Stimulated activated CD4-positive, alpha-beta T cell treated with anti-CD3 and anti-CD28 coated beads, TNF-alpha, amount 100 ng/mL, for 4 hours (primary cell): ENCODE measurements around the gene CEP57.
"Not testable (repeated sequence)": the region's sequence is repeated elsewhere in the genome, so short reads cannot be mapped to it uniquely, and the experiment has no call there.

Experiments used
- DNase-seq, 3 experiments: peaks; one replicate each; pipeline ENCODE4 v3.0.0-alpha.2; 2020; ENCODE audit warnings: low read depth in 3 of 3

CEP57 gene

GRCh38 chr11:95796501-95796900 lies 6.2 kb downstream of the CEP57 start:
- DNase-seq = no peak

- DNase-seq = no peak
Observed at GRCh38 chr11:95799546-95799945, 9.2 kb downstream of the CEP57 start.

- DNase-seq = no peak
Observed at GRCh38 chr11:95800438-95800837, 10.1 kb downstream of the CEP57 start.

- no peak for DNase-seq
Observed at GRCh38 chr11:95802806-95803205, 12.5 kb downstream of the CEP57 start.

- no peak for DNase-seq
Observed at GRCh38 chr11:95803973-95804372, 13.7 kb downstream of the CEP57 start.

GRCh38 chr11:95805869-95806268 lies 15.6 kb downstream of the CEP57 start:
- no peak for DNase-seq

GRCh38 chr11:95806464-95806863 lies 16.2 kb downstream of the CEP57 start:
- DNase-seq = not testable (repeated sequence)

- not testable (repeated sequence) for DNase-seq
Observed at GRCh38 chr11:95811052-95811451, 20.8 kb downstream of the CEP57 start.

GRCh38 chr11:95816037-95816436 lies 25.7 kb downstream of the CEP57 start:
- no peak for DNase-seq

GRCh38 chr11:95821640-95822039 lies 31.3 kb downstream of the CEP57 start:
- no peak for DNase-seq

GRCh38 chr11:95827696-95828095 lies 37.4 kb downstream of the CEP57 start:
- no peak for DNase-seq

GRCh38 chr11:95829580-95830259 lies 39.4 kb downstream of the CEP57 start:
- no peak for DNase-seq

- DNase-seq = no peak
Observed at GRCh38 chr11:95831198-95831883, 41.0 kb downstream of the CEP57 start.

GRCh38 chr11:95832763-95833162 lies 42.5 kb downstream of the CEP57 start:
- no peak for DNase-seq

GRCh38 chr11:95833378-95833777 lies 43.1 kb downstream of the CEP57 start:
- DNase-seq = no peak

GRCh38 chr11:95835351-95835750 lies 45.1 kb downstream of the CEP57 start:
- no peak for DNase-seq

GRCh38 chr11:95835768-95836488 lies 45.6 kb downstream of the CEP57 start:
- peak; percentile 6 to 32 (median 32) for DNase-seq

- DNase-seq = no peak
Observed at GRCh38 chr11:95845167-95845566, 54.9 kb downstream of the CEP57 start.

GRCh38 chr11:95849087-95849825 lies 59.0 kb downstream of the CEP57 start:
- DNase-seq = peak in 2 of 3 experiments; percentile 3 to 11

- DNase-seq = no peak
Observed at GRCh38 chr11:95850137-95850536, 59.8 kb downstream of the CEP57 start.

GRCh38 chr11:95853138-95853537 lies 62.8 kb downstream of the CEP57 start:
- DNase-seq = no peak

- DNase-seq = no peak
Observed at GRCh38 chr11:95853862-95854261, 63.6 kb downstream of the CEP57 start.
